ENCODE measurements around the gene MZT2A. TPM values are rescaled to one million over a fixed set of nuclear protein-coding genes. Genes with fewer than 3 reads are reported as not detected.
"Not testable (repeated sequence)": the region's sequence is repeated elsewhere in the genome, so short reads cannot be mapped to it uniquely, and the experiment has no call there.

The MZT2A gene
- total and polyA plus RNA-seq, 2 donors (not counting 1 experiment from before 2014, with no cell fraction given), result 30.1 to 88.4 TPM

DNA sequence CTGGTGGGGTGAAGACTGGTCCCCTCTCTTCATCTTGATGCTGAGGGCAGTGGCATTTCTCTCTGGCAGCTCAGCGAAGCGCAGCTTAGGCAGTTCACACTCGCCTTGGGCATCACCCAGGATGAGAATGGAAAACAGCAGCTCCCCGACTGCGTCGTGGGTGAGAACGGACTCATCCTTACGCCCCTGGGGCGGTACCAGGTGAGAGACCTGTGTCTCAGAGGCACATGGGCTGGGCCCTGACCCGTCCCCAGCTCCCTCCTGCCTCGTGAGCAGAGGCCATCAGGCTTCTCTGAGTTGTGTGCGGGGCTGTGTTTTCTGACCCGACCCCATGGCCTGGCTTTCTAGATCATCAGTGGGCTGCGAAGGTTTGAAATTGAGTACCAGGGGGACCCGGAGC lies 27.3 kb upstream of the MZT2A start:
- H3K27me3 ChIP-seq (ENCODE audit: control insufficient read depth, insufficient read depth, low read length), result no peaks in the 10 kb centered on the region
- H3K4me1 ChIP-seq (ENCODE audit: control insufficient read depth, extremely low read depth, insufficient read depth, low read length), result no peaks in the 10 kb centered on the region
- H3K79me2 ChIP-seq (ENCODE audit: control insufficient read depth, insufficient read depth, low read length), result no peaks in the 10 kb centered on the region
- H3K4me2 ChIP-seq (ENCODE audit: extremely low read depth, insufficient read depth, low read length), result no peak overlapping the region
- no peaks in the 10 kb centered on the region for H3K9me3 ChIP-seq (ENCODE audit: control insufficient read depth, insufficient read depth, low read depth, low read length)
- peaks cover 6% of the 10 kb centered on the region for H3K36me3 ChIP-seq (ENCODE audit: control insufficient read depth, insufficient read depth, low read length)
- DNase-seq (ENCODE audit: low read depth in 2 of 2), result no peak
- no peaks in the 10 kb centered on the region for H4K20me1 ChIP-seq (ENCODE audit: control insufficient read depth, extremely low read depth, insufficient read depth, low read length)
- no peak overlapping the region for H2AFZ ChIP-seq (ENCODE audit: low read length)
- no peak overlapping the region for H3K4me3 ChIP-seq (replicated peaks in 1 of 4; ENCODE audit: control extremely low read depth in 1 of 4, insufficient read depth in 1 of 4, low read depth in 3 of 4, low read length in 4 of 4)
- no peak overlapping the region for H3K9ac ChIP-seq (ENCODE audit: insufficient read depth, low read length)
- TF ChIP-seq EZH2 (IDR thresholded peaks at IDR 0.05; ENCODE audit: low read length, missing control alignments) (no peak), CTCF (conservative IDR thresholded peaks at IDR 0.05 in 1 of 2, IDR thresholded peaks at IDR 0.05 in 1 of 2; ENCODE audit: low read depth in 1 of 2, low read length in 2 of 2) (no peak)
- no peak overlapping the region for H3K27ac ChIP-seq (ENCODE audit: insufficient read depth, low read length)

GRCh38 chr2:131518531-131518930 lies 26.3 kb upstream of the MZT2A start:
- not testable (repeated sequence) for H3K4me1 ChIP-seq (ENCODE audit: control insufficient read depth, extremely low read depth, insufficient read depth, low read length); H2AFZ ChIP-seq (ENCODE audit: low read length); H3K27ac ChIP-seq (ENCODE audit: insufficient read depth, low read length); H3K9ac ChIP-seq (ENCODE audit: insufficient read depth, low read length); H3K27me3 ChIP-seq (ENCODE audit: control insufficient read depth, insufficient read depth, low read length); H3K4me3 ChIP-seq (replicated peaks in 1 of 4; ENCODE audit: control extremely low read depth in 1 of 4, insufficient read depth in 1 of 4, low read depth in 3 of 4, low read length in 4 of 4); H4K20me1 ChIP-seq (ENCODE audit: control insufficient read depth, extremely low read depth, insufficient read depth, low read length); H3K4me2 ChIP-seq (ENCODE audit: extremely low read depth, insufficient read depth, low read length); H3K79me2 ChIP-seq (ENCODE audit: control insufficient read depth, insufficient read depth, low read length); H3K36me3 ChIP-seq (ENCODE audit: control insufficient read depth, insufficient read depth, low read length); DNase-seq (ENCODE audit: low read depth in 2 of 2); H3K9me3 ChIP-seq (ENCODE audit: control insufficient read depth, insufficient read depth, low read depth, low read length)

DNA sequence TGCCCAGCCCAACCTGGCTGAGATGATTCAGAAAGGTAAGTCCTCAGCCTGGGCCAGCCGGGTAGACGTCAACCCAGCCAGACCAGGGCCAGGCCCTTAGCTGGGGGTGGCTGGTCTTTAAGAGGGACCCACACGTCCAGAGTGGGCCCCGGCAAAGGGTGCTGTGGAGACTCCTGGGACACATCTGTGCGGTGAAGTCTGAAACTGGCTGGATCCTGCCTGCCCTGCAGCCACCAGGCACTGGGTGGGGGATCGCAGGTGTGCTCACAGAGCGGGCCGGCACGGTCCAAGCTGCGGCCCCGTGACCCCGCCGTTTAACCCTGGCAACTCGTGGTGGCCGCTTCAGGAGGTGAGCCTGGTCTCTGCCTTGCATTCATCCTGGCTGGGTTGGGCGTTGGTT lies 25.7 kb upstream of the MZT2A start:
- H3K9me3 ChIP-seq (ENCODE audit: control insufficient read depth, insufficient read depth, low read depth, low read length); H3K79me2 ChIP-seq (ENCODE audit: control insufficient read depth, insufficient read depth, low read length); DNase-seq (ENCODE audit: low read depth in 2 of 2): not testable (repeated sequence)

GRCh38 chr2:131517106-131517831 lies 25.1 kb upstream of the MZT2A start:
- Histone ChIP-seq H3K4me2 (ENCODE audit: extremely low read depth, insufficient read depth, low read length) (no peak overlapping the region), H3K36me3 (ENCODE audit: control insufficient read depth, insufficient read depth, low read length) (peaks cover 6% of the 10 kb centered on the region), H3K4me1 (ENCODE audit: control insufficient read depth, extremely low read depth, insufficient read depth, low read length) (no peaks in the 10 kb centered on the region), H3K9me3 (ENCODE audit: control insufficient read depth, insufficient read depth, low read depth, low read length) (no peaks in the 10 kb centered on the region), H2AFZ (ENCODE audit: low read length) (no peak overlapping the region), H4K20me1 (ENCODE audit: control insufficient read depth, extremely low read depth, insufficient read depth, low read length) (no peaks in the 10 kb centered on the region), H3K9ac (ENCODE audit: insufficient read depth, low read length) (no peak overlapping the region), H3K4me3 (replicated peaks in 1 of 4; ENCODE audit: control extremely low read depth in 1 of 4, insufficient read depth in 1 of 4, low read depth in 3 of 4, low read length in 4 of 4) (no peak overlapping the region), H3K79me2 (ENCODE audit: control insufficient read depth, insufficient read depth, low read length) (no peaks in the 10 kb centered on the region), H3K27me3 (ENCODE audit: control insufficient read depth, insufficient read depth, low read length) (no peaks in the 10 kb centered on the region), H3K27ac (ENCODE audit: insufficient read depth, low read length) (no peak overlapping the region)
- DNase-seq (ENCODE audit: low read depth in 2 of 2), result no peak
- TF ChIP-seq EZH2 (IDR thresholded peaks at IDR 0.05; ENCODE audit: low read length, missing control alignments) (no peak), CTCF (conservative IDR thresholded peaks at IDR 0.05 in 1 of 2, IDR thresholded peaks at IDR 0.05 in 1 of 2; ENCODE audit: low read depth in 1 of 2, low read length in 2 of 2) (no peak)

More for the DNA sequence above, 25.7 kb upstream of the MZT2A start:
- H3K4me3 ChIP-seq (replicated peaks in 1 of 4; ENCODE audit: control extremely low read depth in 1 of 4, insufficient read depth in 1 of 4, low read depth in 3 of 4, low read length in 4 of 4); H3K27me3 ChIP-seq (ENCODE audit: control insufficient read depth, insufficient read depth, low read length); H3K36me3 ChIP-seq (ENCODE audit: control insufficient read depth, insufficient read depth, low read length); H4K20me1 ChIP-seq (ENCODE audit: control insufficient read depth, extremely low read depth, insufficient read depth, low read length); H2AFZ ChIP-seq (ENCODE audit: low read length); H3K27ac ChIP-seq (ENCODE audit: insufficient read depth, low read length); H3K4me2 ChIP-seq (ENCODE audit: extremely low read depth, insufficient read depth, low read length); H3K4me1 ChIP-seq (ENCODE audit: control insufficient read depth, extremely low read depth, insufficient read depth, low read length); H3K9ac ChIP-seq (ENCODE audit: insufficient read depth, low read length): not testable (repeated sequence)
